NK-92 (cell line): Measurements from ENCODE around the gene DDX31.
A peak's percentile ranks its signal among the peaks of the same experiment; 100 is the strongest.
"Not testable (repeated sequence)": the region's sequence is repeated elsewhere in the genome, so short reads cannot be mapped to it uniquely, and the experiment has no call there.

Source experiments
- DNase-seq: peaks from one replicate; lab custom pipeline; 2025; ENCODE audit not compliant: unreplicated experiment; lab: John Stamatoyannopoulos, UW

Gene DDX31

GRCh38 chr9:132669698-132670456 is at the start of gene DDX31:
TSS of gene DDX31 (minus strand) at chr9:132669983. CDS start at chr9:132669934, 49 bp downstream.
- DNase-seq = peak; percentile 31

- not testable (repeated sequence) for DNase-seq
Measured at GRCh38 chr9:132718381-132718928, 48.7 kb upstream of the DDX31 start.

- DNase-seq = no peak
Measured at GRCh38 chr9:132717326-132717945, 47.7 kb upstream of the DDX31 start.

GRCh38 chr9:132716007-132716406 is 46.2 kb upstream of the DDX31 start:
- DNase-seq = no peak

- no peak for DNase-seq
Measured at GRCh38 chr9:132712753-132713152, 43.0 kb upstream of the DDX31 start.

GRCh38 chr9:132711846-132712245 is 42.1 kb upstream of the DDX31 start:
- DNase-seq = no peak

GRCh38 chr9:132711152-132711551 is 41.4 kb upstream of the DDX31 start:
- DNase-seq = not testable (repeated sequence)

GRCh38 chr9:132710333-132710732 is 40.5 kb upstream of the DDX31 start:
- DNase-seq = no peak

- DNase-seq = no peak
Measured at GRCh38 chr9:132708769-132709430, 39.1 kb upstream of the DDX31 start.

- DNase-seq = no peak
Measured at GRCh38 chr9:132708239-132708638, 38.5 kb upstream of the DDX31 start.

GRCh38 chr9:132703336-132703735 is 33.6 kb upstream of the DDX31 start:
- no peak for DNase-seq

- DNase-seq = no peak
Measured at GRCh38 chr9:132702254-132702653, 32.5 kb upstream of the DDX31 start.

- no peak for DNase-seq
Measured at GRCh38 chr9:132699956-132700355, 30.2 kb upstream of the DDX31 start.

- DNase-seq = no peak
Measured at GRCh38 chr9:132698989-132699388, 29.2 kb upstream of the DDX31 start.

- DNase-seq = no peak
Measured at GRCh38 chr9:132697230-132697629, 27.4 kb upstream of the DDX31 start.

- DNase-seq = no peak
Measured at GRCh38 chr9:132694144-132694543, 24.4 kb upstream of the DDX31 start.

- no peak for DNase-seq
Measured at GRCh38 chr9:132690696-132691095, 20.9 kb upstream of the DDX31 start.

- no peak for DNase-seq
Measured at GRCh38 chr9:132683873-132684272, 14.1 kb upstream of the DDX31 start.

- no peak for DNase-seq
Measured at GRCh38 chr9:132681561-132681960, 11.8 kb upstream of the DDX31 start.

- DNase-seq = no peak
Measured at GRCh38 chr9:132679946-132680625, 10.3 kb upstream of the DDX31 start.

- DNase-seq = no peak
Measured at GRCh38 chr9:132677976-132678375, 8.2 kb upstream of the DDX31 start.
